ENCODE measurements around the gene TDP2. TPM values are rescaled to one million over a fixed set of nuclear protein-coding genes. Genes with fewer than 3 reads are reported as not detected.

Gene TDP2
- total RNA-seq, 1 experiment from 2014 or later: 71.7 TPM

DNA sequence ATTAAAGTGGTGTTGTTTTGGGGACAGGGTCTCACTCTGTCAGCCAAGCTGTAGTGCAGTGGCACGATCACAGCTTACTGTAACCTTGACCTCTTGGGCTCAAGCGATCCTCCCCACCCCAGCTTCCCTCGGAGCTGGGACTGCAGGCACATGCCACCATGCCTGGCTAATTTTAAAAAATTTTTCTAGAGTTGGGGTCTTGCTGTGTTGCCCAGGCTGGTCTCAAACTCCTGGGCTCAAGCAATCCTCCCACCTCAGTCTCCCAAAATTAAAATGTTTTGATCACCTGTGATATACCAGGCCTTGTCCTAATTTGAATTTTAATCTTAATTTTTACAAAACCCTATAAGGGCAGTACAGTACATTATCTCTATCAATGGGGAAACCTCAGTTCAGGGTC, 25.7 kb upstream of the TDP2 start:
- H3K27me3 Mint-ChIP-seq (ENCODE audit: unreplicated experiment): no peaks in the 10 kb centered on the region

DNA sequence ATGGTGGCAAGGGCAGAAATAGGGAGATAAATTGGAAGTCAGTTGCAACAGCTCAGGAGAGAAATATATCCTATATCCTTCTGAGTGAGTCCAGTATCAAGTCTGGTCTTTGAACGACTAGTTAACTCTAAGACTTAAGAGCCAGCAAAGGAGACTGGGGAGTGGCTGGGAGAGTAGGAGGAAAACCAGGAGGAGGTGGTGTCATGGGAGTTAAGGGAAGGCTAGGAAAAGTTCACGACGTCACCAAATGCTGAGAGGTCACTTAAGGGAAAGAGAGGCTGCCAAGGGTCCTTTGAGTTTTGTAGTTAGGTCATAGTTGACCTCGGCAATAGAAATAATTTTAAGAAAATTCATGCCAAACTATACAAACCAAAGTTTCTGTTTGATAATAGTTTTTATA, 25.3 kb upstream of the TDP2 start:
- no peak for DNase-seq
- H3K36me3 Mint-ChIP-seq (ENCODE audit: insufficient read depth, unreplicated experiment): peaks cover 12% of the 10 kb centered on the region
- H3K4me3 Mint-ChIP-seq (ENCODE audit: low read depth, unreplicated experiment): no peak overlapping the region
- no peaks in the 10 kb centered on the region for H3K9me3 Mint-ChIP-seq (ENCODE audit: low read depth, unreplicated experiment)
- no peak overlapping the region for H3K27ac Mint-ChIP-seq (ENCODE audit: unreplicated experiment)
- H3K4me1 Mint-ChIP-seq (ENCODE audit: low read depth, unreplicated experiment): peaks cover 22% of the 10 kb centered on the region
- intact Hi-C loops (cut with micrococcal nuclease; ENCODE audit: unreplicated experiment): no loop called here
- CTCF ChIA-PET: interaction anchor here (0.7 to 1.8 kb wide), 2 partner anchors 107 to 108 kb away, joined by 4 read pairs; no protein-coding TSS in a partner anchor
- no peaks in the 10 kb centered on the region for H3K27me3 Mint-ChIP-seq (ENCODE audit: unreplicated experiment)
- BruUV-seq (replicated peaks): no TSS peak
- TF ChIP-seq, protein P1, sequence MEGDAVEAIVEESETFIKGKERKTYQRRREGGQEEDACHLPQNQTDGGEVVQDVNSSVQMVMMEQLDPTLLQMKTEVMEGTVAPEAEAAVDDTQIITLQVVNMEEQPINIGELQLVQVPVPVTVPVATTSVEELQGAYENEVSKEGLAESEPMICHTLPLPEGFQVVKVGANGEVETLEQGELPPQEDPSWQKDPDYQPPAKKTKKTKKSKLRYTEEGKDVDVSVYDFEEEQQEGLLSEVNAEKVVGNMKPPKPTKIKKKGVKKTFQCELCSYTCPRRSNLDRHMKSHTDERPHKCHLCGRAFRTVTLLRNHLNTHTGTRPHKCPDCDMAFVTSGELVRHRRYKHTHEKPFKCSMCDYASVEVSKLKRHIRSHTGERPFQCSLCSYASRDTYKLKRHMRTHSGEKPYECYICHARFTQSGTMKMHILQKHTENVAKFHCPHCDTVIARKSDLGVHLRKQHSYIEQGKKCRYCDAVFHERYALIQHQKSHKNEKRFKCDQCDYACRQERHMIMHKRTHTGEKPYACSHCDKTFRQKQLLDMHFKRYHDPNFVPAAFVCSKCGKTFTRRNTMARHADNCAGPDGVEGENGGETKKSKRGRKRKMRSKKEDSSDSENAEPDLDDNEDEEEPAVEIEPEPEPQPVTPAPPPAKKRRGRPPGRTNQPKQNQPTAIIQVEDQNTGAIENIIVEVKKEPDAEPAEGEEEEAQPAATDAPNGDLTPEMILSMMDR (IDR thresholded peaks at IDR 0.05; ENCODE audit: unreplicated experiment): no peak

More for the DNA sequence above, 25.7 kb upstream of the TDP2 start:
- no peak overlapping the region for H3K4me3 Mint-ChIP-seq (ENCODE audit: low read depth, unreplicated experiment)
- no peaks in the 10 kb centered on the region for H3K9me3 Mint-ChIP-seq (ENCODE audit: low read depth, unreplicated experiment)
- peaks cover 18% of the 10 kb centered on the region for H3K4me1 Mint-ChIP-seq (ENCODE audit: low read depth, unreplicated experiment)
- TF ChIP-seq, protein P1 (IDR thresholded peaks at IDR 0.05; ENCODE audit: unreplicated experiment): no peak
- intact Hi-C loops (cut with micrococcal nuclease; ENCODE audit: unreplicated experiment): no loop called here
- DNase-seq: no peak
- no peak overlapping the region for H3K27ac Mint-ChIP-seq (ENCODE audit: unreplicated experiment)
- H3K36me3 Mint-ChIP-seq (ENCODE audit: insufficient read depth, unreplicated experiment): peaks cover 7% of the 10 kb centered on the region
- CTCF ChIA-PET: interaction anchor here (1.8 kb wide), 1 partner anchor 109 kb away, joined by 4 read pairs; no protein-coding TSS in a partner anchor
- BruUV-seq (replicated peaks): no TSS peak

DNA sequence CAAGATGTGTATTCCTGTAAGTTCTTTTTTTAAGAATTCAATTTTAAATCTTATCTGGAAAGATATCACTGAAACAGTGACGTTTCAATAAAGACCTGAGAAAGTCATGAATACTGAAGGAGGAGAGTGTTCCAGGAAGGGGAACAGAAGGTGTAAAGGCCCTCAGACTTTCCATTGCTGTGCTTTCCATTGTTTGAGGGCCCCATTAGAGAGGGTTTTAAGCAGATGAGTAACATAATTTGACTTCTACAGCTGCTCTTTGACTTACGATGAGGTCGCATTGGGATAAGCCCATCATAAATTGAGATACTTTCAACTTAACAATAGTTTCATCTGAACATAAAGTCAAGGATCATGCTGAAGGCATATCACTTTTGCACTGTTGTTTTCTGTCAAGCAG, 24.9 kb upstream of the TDP2 start:
- BruUV-seq (replicated peaks): no TSS peak
- H3K9me3 Mint-ChIP-seq (ENCODE audit: low read depth, unreplicated experiment): no peaks in the 10 kb centered on the region
- H3K36me3 Mint-ChIP-seq (ENCODE audit: insufficient read depth, unreplicated experiment): peaks cover 12% of the 10 kb centered on the region
- no peak overlapping the region for H3K27ac Mint-ChIP-seq (ENCODE audit: unreplicated experiment)
- CTCF ChIA-PET: interaction anchor here (0.7 kb wide), 1 partner anchor 107 kb away, joined by 4 read pairs; no protein-coding TSS in a partner anchor
- H3K4me3 Mint-ChIP-seq (ENCODE audit: low read depth, unreplicated experiment): no peak overlapping the region
- TF ChIP-seq, protein P1 (IDR thresholded peaks at IDR 0.05; ENCODE audit: unreplicated experiment): no peak
- H3K27me3 Mint-ChIP-seq (ENCODE audit: unreplicated experiment): no peaks in the 10 kb centered on the region
- DNase-seq: no peak
- peaks cover 26% of the 10 kb centered on the region for H3K4me1 Mint-ChIP-seq (ENCODE audit: low read depth, unreplicated experiment)
- intact Hi-C loops (cut with micrococcal nuclease; ENCODE audit: unreplicated experiment): no loop called here

DNA sequence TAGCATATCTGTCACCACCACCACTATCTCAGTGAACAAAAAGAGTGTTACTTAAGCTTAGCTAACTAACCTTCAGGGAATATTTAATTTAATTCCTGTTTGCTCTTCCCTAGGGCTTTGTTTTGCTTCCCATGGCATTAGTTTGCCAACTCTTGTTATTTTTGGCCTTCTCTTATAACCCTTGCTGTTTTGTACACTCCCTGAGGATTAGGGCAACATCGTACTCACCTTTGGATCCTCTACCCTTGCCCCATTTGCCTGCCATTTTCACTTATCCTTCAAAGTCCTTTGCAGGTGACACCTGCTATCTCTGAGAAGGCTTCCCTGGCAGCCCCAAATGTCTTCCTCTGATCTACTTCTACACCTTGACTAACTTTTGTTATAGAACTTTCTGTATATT, 23.9 kb upstream of the TDP2 start:
- Mint-ChIP-seq H3K4me3 (ENCODE audit: low read depth, unreplicated experiment) (no peak overlapping the region), H3K9me3 (ENCODE audit: low read depth, unreplicated experiment) (no peaks in the 10 kb centered on the region), H3K27ac (ENCODE audit: unreplicated experiment) (no peak overlapping the region), H3K27me3 (ENCODE audit: unreplicated experiment) (no peaks in the 10 kb centered on the region), H3K36me3 (ENCODE audit: insufficient read depth, unreplicated experiment) (peaks cover 10% of the 10 kb centered on the region), H3K4me1 (ENCODE audit: low read depth, unreplicated experiment) (peaks cover 22% of the 10 kb centered on the region)
- CTCF ChIA-PET: interaction anchor here (1.0 kb wide), 1 partner anchor 53 kb away, joined by 3 read pairs; no protein-coding TSS in a partner anchor
- TF ChIP-seq, protein P1 (IDR thresholded peaks at IDR 0.05; ENCODE audit: unreplicated experiment): no peak
- BruUV-seq (replicated peaks): no TSS peak
- DNase-seq: no peak
- intact Hi-C loops (cut with micrococcal nuclease; ENCODE audit: unreplicated experiment): no loop called here
